CD4-positive, alpha-beta T cell (primary cell): ENCODE data around the gene ENOX2. TPM values are rescaled to one million over a fixed set of nuclear protein-coding genes. Genes with fewer than 3 reads are reported as not detected.

Source experiments
- ATAC-seq: fragments of 200-7000 bp; cut with Tn5 transposase; one replicate; pipeline ENCODE4 v1.10.0; 2022; ENCODE audit warnings: mild to moderate bottlenecking; ENCODE audit not compliant: poor library complexity
- CTCF ChIA-PET: fragments of 350-600 bp; sonication (Branson Sonifier 250); formaldehyde crosslinking; loops from one replicate; lab custom pipeline; 2021; ENCODE audit warnings: antibody characterized with exemption, inconsistent platforms; lab: Charles Lee
- POLR2A ChIA-PET: fragments of 350-600 bp; sonication (Branson Sonifier 250); formaldehyde crosslinking; loops from one replicate; lab custom pipeline; 2021; ENCODE audit warnings: antibody characterized with exemption, inconsistent platforms; lab: Charles Lee
- DNase-seq, 14 experiments: peaks; one replicate each; pipeline ENCODE4 v3.0.0-alpha.2; 2013 to 2020; ENCODE audit warnings: mixed read lengths in 2 of 14
- H3K27ac ChIP-seq, 2 donors: one replicate each; pipeline versions ENCODE4 v1.5.1 to v1.7.0; 2013; ENCODE audit warnings: low read length in 2 of 2, low read depth in 1 of 2, mild to moderate bottlenecking in 1 of 2
- H3K27me3 ChIP-seq, 2 experiments: 1 replicate in 1 of 2; 2 replicates in 1 of 2; pipeline versions ENCODE4 v1.6.1 to v1.7.0; 2013; ENCODE audit warnings: low read length in 2 of 2, control low read depth in 1 of 2, mild to moderate bottlenecking in 1 of 2, moderate library complexity in 1 of 2; ENCODE audit not compliant: insufficient read depth in 2 of 2, control insufficient read depth in 1 of 2
- H3K36me3 ChIP-seq: one replicate; pipeline ENCODE4 v1.6.1; 2013; ENCODE audit warnings: low read length, control low read depth; ENCODE audit not compliant: insufficient read depth
- H3K4me1 ChIP-seq: one replicate; pipeline ENCODE4 v1.6.1; 2013; ENCODE audit warnings: low read length, control low read depth; ENCODE audit not compliant: insufficient read depth
- H3K4me3 ChIP-seq: one replicate; pipeline ENCODE4 v1.5.1; 2013; ENCODE audit warnings: mild to moderate bottlenecking, low read length, moderate library complexity
- H3K9me3 ChIP-seq, 2 experiments: 1 replicate in 1 of 2; 2 replicates in 1 of 2; pipeline versions ENCODE4 v1.6.1 to v1.7.0; 2013; ENCODE audit warnings: low read length in 2 of 2, mild to moderate bottlenecking in 2 of 2, control low read depth in 1 of 2, moderate library complexity in 1 of 2; ENCODE audit not compliant: control insufficient read depth in 1 of 2, insufficient read depth in 1 of 2
- H3K27ac Mint-ChIP-seq: one replicate; pipeline ENCODE4 v1.8.0; 2020; ENCODE audit warnings: mixed read lengths
- H3K27me3 Mint-ChIP-seq: one replicate; pipeline ENCODE4 v1.8.0; 2021; ENCODE audit warnings: mixed read lengths
- H3K36me3 Mint-ChIP-seq: one replicate; pipeline ENCODE4 v1.8.0; 2021; ENCODE audit warnings: low read depth, mixed read lengths
- H3K4me1 Mint-ChIP-seq: one replicate; pipeline ENCODE4 v1.8.0; 2021; ENCODE audit warnings: low read depth, mixed read lengths
- H3K4me3 Mint-ChIP-seq: one replicate; pipeline ENCODE4 v1.8.0; 2020; ENCODE audit warnings: mild to moderate bottlenecking, mixed read lengths
- H3K9me3 Mint-ChIP-seq: one replicate; pipeline ENCODE4 v1.8.0; 2020; ENCODE audit warnings: mixed read lengths
- CTCF ChIP-seq: fragments of 200-600 bp; IDR thresholded peaks from one replicate; pipeline ENCODE4 v1.8.0; 2022; ENCODE audit warnings: antibody characterized with exemption, mild to moderate bottlenecking
- intact Hi-C, 2 experiments: fragments of 100-400 bp; cut with DNase I in 1 of 2; cut with micrococcal nuclease in 1 of 2; formaldehyde crosslinking; loops; one replicate each; pipeline versions ENCODE4 v1.15.1 to v1.9.0; 2023 to 2025; cut with DNase I, micrococcal nuclease
- total RNA-seq, 174 experiments: library from RNA in 2 of 174; stranded (reverse) in 2 of 174; gene quantifications; one replicate each; pipeline ENCODE4 v1.2.3 and lab custom pipeline; 2021 to 2026

ENOX2 gene
- total RNA-seq, 2 experiments from 2014 or later, result 4.0 to 6.5 TPM

- Histone ChIP-seq H3K27me3 (no peaks in the 10 kb centered on the region), H3K4me1 (peaks cover 6% of the 10 kb centered on the region), H3K4me3 (no peak overlapping the region), H3K27ac (no peak overlapping the region), H3K9me3 (no peaks in the 10 kb centered on the region), H3K36me3 (no peaks in the 10 kb centered on the region)
- DNase-seq (no peak), ATAC-seq (no peak)
- intact Hi-C loops, result no loop called here
- H3K4me1 Mint-ChIP-seq, result peaks cover 39% of the 10 kb centered on the region
- POLR2A ChIA-PET, result interaction anchor here (0.6 kb wide), 1 partner anchor 13 kb away, joined by 3 read pairs; no protein-coding TSS in a partner anchor
- no peaks in the 10 kb centered on the region for H3K36me3 Mint-ChIP-seq
- H3K4me3 Mint-ChIP-seq, result peak overlapping the region; percentile 38
- CTCF ChIA-PET, result no interaction called here
- no peak overlapping the region for H3K27ac Mint-ChIP-seq
- H3K9me3 Mint-ChIP-seq, result no peaks in the 10 kb centered on the region
- H3K27me3 Mint-ChIP-seq, result no peaks in the 10 kb centered on the region
- TF ChIP-seq CTCF, result no peak
Observed at GRCh38 chrX:130887376-130887775, 15.6 kb downstream of the ENOX2 start.

- ChIA-PET CTCF (no interaction called here), POLR2A (no interaction called here)
- Mint-ChIP-seq H3K9me3 (no peaks in the 10 kb centered on the region), H3K27me3 (no peaks in the 10 kb centered on the region), H3K36me3 (no peaks in the 10 kb centered on the region), H3K4me1 (peaks cover 45% of the 10 kb centered on the region), H3K4me3 (peak overlapping the region; percentile 85), H3K27ac (peak overlapping the region; percentile 63)
- H3K4me1 ChIP-seq, result peaks cover 6% of the 10 kb centered on the region
- DNase-seq (peak in 2 of 14 experiments; percentile 3 to 7), ATAC-seq (peak; percentile 44)
- H3K36me3 ChIP-seq, result no peaks in the 10 kb centered on the region
- H3K4me3 ChIP-seq, result peak overlapping the region; percentile 9
- H3K27ac ChIP-seq, result no peak overlapping the region
- intact Hi-C loops, result no loop called here
- H3K27me3 ChIP-seq, result no peaks in the 10 kb centered on the region
- no peaks in the 10 kb centered on the region for H3K9me3 ChIP-seq
- no peak for TF ChIP-seq CTCF
Observed at GRCh38 chrX:130885996-130886395, 17.0 kb downstream of the ENOX2 start.

- H3K4me1 Mint-ChIP-seq, result peaks cover 45% of the 10 kb centered on the region
- H3K4me3 Mint-ChIP-seq, result peak overlapping the region; percentile 85
- ATAC-seq (no peak), DNase-seq (no peak)
- H3K4me1 ChIP-seq, result peaks cover 6% of the 10 kb centered on the region
- H3K9me3 Mint-ChIP-seq, result no peaks in the 10 kb centered on the region
- peak overlapping the region; percentile 63 for H3K27ac Mint-ChIP-seq
- H3K36me3 Mint-ChIP-seq, result no peaks in the 10 kb centered on the region
- no peaks in the 10 kb centered on the region for H3K27me3 Mint-ChIP-seq
- H3K36me3 ChIP-seq, result no peaks in the 10 kb centered on the region
- TF ChIP-seq CTCF, result no peak
- ChIA-PET POLR2A (no interaction called here), CTCF (no interaction called here)
- no peaks in the 10 kb centered on the region for H3K9me3 ChIP-seq
- no peak overlapping the region for H3K4me3 ChIP-seq
- intact Hi-C loops, result no loop called here
- H3K27me3 ChIP-seq, result no peaks in the 10 kb centered on the region
- H3K27ac ChIP-seq, result no peak overlapping the region
Observed at GRCh38 chrX:130885508-130885907, 17.5 kb downstream of the ENOX2 start.
